KOPT-K1 (cell line): ENCODE data around the gene MRPS34.

Source experiments
- H3K27ac ChIP-seq: fragments of 200-600 bp; sonication (generic); 2 replicates; pipeline ENCODE4 v1.5.1; 2016; ENCODE audit warnings: antibody characterized with exemption, mild to moderate bottlenecking, low read depth, low read length; ENCODE audit not compliant: poor library complexity, severe bottlenecking
- H3K36me3 ChIP-seq: fragments of 200-600 bp; sonication (generic); 2 replicates; pipeline ENCODE4 v1.5.1; 2017; ENCODE audit warnings: antibody characterized with exemption, mild to moderate bottlenecking, low read length, moderate library complexity; ENCODE audit not compliant: insufficient read depth
- H3K9me3 ChIP-seq: fragments of 200-600 bp; sonication (generic); 2 replicates; pipeline ENCODE4 v1.5.1; 2017; ENCODE audit warnings: antibody characterized with exemption, low read length, mild to moderate bottlenecking; ENCODE audit not compliant: insufficient read depth, poor library complexity, severe bottlenecking

The MRPS34 gene

DNA sequence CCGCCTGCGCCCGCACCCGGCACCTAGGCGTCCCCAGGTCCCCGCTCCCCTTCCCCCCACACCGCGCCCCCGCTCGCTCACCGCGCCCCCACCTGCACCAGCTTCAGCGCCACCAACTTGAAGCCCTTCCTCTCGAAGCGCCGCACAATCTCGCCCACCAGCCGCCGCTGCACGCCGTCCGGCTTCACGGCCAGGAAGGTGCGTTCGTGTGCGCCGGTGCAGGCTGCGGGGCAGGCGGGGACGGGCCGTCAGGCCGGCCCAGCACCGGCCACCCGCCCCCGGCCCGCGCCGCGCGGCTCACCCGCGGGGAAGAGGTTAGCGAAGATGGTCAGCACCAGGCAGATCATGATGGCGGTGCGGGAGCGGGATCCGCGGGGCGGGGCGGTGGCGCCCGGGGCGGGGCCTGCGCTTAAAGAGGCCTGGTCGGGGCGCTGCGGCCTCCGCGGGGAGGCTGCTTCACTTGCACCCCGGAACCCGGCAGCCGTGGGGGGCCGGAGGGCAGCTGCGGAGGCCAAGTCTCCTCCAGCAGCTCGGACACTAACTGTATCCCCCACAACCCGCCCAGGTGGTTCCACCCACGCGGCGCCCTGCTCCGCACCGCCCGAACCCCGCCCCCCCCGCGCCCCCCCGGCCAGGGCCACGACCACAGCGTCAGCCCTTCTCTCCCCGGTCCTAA lies 1.6 kb downstream of the MRPS34 start, which contains the start of gene NME3:
Gene NME3 (minus strand): TSS at position 356 of the 676 bp plus-strand sequence. CDS start 9 bp downstream, at position 347.
- Histone ChIP-seq H3K27ac (peak within 1 kb of the TSS; percentile 85), H3K9me3 (no peaks in the 10 kb centered on the region), H3K36me3 (peaks cover 52% of the 10 kb centered on the region; the same call in 1 of the 2 replicates)

DNA sequence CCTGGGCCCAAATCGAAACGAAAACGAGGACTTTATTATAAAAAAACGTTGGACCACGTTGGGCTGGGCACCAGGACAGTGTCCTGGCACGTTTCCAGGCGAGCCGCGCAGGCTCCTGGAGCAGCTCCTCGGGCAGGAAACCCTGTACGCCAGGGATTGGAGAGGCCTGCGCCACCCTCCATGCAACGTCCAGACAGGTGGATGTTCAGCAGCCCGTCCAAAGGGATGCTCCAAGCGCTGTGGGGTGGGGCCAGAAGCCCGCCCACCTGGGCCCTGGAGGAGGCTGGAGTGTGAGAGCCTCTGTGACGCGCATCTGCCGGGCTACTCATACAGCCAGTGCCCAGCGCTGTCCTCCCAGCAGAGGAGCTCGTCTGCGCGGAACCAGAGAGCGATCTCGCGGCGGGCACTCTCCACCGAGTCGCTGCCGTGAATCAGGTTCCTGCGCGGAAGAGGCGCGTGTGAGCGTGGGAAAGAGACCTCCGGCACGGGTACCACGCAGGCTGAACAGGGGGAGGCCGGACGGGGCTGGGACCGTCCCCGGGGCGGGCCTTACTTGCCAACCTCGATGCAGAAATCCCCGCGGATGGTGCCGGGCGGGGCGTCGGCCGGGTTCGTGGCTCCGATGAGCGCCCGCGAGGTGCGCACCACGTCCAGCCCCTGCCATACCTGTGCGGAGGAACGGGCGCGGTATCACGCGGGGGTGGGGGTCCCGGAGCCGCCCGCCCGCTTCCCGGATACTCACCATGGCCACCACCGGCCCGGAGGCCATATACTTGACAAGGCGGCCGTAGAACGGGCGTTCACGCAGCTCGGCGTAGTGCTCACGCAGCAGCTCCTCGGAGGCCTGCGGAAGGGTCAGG lies 2.4 kb downstream of the MRPS34 start:
- peaks cover 53% of the 10 kb centered on the region; the same call in 1 of the 2 replicates for H3K36me3 ChIP-seq
- no peaks in the 10 kb centered on the region for H3K9me3 ChIP-seq
- H3K27ac ChIP-seq = peak overlapping the region; percentile 85

DNA sequence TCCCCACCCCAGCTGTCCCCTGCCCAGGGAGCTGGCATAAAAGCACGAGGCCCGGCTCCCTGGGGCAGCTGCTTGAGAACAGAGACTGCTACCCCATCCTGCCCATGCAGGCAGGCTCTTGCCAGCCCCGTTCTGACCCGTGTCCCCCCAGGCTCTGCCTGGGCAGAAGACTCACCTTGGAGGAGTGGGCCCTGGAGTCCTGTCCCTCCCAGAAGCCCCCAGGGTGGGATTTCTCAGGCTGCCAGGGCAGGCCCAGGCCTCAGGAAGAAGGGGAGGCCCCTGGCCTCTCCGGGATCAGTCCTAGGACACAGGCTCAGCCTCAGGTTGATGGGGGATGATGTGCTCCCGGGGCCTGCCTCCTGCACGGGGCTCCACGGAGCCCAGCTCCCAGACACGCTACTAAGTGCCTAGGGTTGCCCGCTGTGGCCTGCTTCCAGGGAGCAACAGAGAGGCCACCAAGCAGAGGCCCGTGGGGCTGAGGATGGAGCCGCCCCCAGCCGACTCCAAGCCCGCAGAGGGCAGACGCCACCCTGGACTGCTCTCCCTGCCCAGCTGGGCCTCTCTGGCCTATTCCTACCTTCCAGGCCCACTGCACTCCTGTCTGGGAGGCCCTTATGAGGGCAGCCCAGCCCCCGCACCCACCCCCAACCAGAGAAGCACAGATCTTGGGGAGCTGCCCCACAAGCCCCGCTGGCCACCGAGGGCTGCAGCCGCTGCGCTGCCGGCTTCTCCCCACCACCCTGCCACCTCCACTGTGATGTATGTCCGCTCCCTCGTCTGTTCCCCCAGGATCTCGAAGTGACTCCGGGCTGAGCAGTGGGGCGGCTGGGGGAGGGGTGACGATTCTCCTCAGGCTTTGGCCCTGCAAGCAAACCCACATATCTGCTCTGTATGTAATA lies 3.3 kb downstream of the MRPS34 start:
- Histone ChIP-seq H3K36me3 (peaks cover 58% of the 10 kb centered on the region), H3K9me3 (no peaks in the 10 kb centered on the region), H3K27ac (no peak overlapping the region)

DNA sequence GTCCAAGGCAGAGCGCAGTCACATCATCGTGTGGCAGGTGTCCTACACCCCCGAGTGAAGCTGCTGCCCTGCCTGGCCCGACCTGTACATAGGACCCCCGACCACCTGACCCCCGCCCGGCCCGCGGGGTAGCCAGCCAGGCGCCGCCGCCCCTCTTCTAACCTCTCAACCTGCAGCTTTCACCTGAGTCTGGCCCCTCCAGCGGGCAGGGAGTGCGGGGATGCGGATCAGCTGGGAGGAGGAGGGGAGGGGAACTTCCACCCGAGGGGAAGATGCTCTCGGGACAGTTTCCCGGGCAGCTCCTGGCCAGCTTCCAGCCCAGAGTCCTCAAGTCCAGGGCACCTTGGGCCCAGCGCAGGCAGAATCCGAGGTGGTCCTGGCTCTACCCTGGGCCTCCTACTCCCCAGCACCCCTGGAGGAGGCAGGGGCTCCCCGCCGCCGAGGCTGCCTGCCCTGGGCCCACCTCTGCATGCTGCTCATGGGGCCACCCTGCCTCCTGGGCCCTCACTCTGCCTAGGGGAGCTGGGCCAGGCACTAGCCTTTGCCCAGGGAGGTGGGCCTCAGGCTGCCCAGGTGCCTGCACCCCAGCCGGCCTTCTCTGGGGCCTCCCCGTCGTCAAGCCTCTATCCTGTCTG lies 4.0 kb downstream of the MRPS34 start:
- Histone ChIP-seq H3K27ac (no peak overlapping the region), H3K36me3 (peaks cover 65% of the 10 kb centered on the region), H3K9me3 (no peaks in the 10 kb centered on the region)

DNA sequence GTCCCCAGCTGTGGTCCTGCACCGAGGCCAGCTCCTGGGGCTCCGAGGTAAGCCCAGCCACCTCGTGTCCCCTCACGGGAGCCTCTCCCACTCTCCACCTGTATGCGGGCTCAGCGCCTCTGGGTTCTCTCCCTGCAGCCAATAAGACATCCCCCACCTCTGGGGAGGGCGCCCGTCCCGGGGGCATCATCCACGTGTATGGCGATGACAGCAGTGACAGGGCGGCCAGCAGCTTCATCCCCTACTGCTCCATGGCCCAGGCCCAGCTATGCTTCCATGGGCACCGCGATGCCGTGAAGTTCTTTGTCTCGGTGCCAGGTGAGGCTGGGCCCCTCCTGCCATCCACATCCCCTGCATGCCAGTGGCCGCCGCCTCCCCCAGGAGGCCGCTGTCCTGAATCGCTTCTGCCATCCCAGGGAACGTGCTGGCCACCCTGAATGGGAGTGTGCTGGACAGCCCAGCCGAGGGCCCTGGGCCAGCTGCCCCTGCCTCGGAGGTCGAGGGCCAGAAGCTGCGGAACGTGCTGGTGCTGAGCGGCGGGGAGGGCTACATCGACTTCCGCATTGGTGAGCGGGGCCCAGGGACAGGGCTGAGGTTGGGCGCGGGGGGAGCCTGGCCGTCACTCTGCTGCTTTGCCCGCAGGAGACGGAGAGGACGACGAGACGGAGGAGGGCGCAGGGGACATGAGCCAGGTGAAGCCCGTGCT lies 4.7 kb downstream of the MRPS34 start:
- Histone ChIP-seq H3K9me3 (no peaks in the 10 kb centered on the region), H3K27ac (no peak overlapping the region), H3K36me3 (peaks cover 70% of the 10 kb centered on the region)

DNA sequence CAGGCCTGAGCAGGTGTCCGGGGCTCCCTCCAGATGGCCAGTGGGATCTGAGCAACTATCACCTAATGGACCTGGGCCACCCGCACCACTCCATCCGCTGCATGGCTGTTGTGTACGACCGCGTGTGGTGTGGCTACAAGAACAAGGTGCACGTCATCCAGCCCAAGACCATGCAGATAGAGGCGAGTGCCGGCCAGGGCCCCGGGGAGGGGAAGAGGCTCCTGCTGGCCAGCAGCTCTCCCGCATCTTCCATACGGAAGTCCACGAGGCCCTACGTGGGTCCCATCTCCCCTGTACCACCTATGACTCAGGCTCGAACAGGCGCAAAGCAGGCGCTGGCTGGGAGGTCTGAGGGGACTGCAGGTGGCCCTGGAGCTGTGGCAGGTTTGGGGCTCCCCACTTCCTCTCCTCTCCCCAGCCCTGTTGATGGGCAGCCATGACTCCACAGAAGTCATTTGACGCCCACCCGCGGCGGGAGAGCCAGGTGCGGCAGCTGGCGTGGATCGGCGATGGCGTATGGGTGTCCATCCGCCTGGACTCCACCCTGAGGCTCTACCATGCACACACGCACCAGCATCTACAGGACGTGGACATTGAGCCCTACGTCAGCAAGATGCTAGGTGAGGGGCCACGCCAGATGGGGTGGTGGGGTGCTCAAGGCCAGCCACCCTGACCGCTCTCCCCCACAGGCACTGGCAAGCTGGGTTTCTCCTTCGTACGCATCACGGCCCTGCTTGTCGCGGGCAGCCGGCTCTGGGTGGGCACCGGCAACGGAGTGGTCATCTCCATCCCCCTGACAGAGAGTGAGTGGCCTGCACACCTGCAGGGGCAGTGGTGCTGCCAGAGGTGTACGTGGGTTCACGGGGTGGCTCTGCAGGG lies 5.6 kb downstream of the MRPS34 start:
- H3K36me3 ChIP-seq = peaks cover 78% of the 10 kb centered on the region
- no peak overlapping the region for H3K27ac ChIP-seq
- no peaks in the 10 kb centered on the region for H3K9me3 ChIP-seq

DNA sequence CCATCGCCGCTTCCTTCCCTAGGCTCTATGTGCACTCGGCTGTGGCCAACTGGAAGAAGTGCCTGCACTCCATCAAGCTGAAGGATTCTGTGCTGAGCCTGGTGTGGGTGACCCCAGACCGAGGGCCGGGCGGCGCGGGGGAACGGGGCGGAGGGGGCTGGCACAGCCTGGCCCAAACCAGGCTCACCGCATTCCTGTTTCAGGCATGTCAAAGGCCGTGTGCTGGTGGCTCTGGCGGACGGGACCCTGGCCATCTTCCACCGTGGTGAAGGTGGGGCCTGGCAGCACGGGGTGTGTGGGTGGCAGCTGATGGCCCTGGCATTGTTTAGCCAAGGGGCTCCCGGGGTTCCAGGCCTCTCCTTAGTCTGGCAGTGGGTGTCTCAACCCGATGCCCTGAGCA lies 6.2 kb downstream of the MRPS34 start:
- peaks cover 85% of the 10 kb centered on the region for H3K36me3 ChIP-seq
- no peaks in the 10 kb centered on the region for H3K9me3 ChIP-seq
- no peak overlapping the region for H3K27ac ChIP-seq

DNA sequence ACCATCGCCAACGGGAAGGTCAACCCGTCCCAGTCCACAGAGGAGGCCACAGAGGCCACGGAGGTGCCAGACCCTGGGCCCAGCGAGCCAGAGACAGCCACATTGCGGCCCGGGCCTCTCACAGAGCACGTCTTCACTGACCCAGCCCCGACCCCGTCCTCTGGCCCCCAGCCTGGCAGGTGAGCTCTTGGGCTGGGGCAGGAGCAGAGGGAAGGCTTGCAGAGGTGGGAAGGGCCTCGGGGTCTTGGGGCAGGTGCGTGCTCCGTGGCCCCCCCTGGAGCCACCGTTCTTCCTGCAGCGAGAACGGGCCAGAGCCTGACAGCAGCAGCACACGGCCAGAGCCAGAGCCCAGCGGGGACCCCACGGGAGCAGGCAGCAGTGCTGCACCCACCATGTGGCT lies 6.7 kb downstream of the MRPS34 start:
- Histone ChIP-seq H3K36me3 (peaks cover 88% of the 10 kb centered on the region), H3K9me3 (no peaks in the 10 kb centered on the region), H3K27ac (no peak overlapping the region)

DNA sequence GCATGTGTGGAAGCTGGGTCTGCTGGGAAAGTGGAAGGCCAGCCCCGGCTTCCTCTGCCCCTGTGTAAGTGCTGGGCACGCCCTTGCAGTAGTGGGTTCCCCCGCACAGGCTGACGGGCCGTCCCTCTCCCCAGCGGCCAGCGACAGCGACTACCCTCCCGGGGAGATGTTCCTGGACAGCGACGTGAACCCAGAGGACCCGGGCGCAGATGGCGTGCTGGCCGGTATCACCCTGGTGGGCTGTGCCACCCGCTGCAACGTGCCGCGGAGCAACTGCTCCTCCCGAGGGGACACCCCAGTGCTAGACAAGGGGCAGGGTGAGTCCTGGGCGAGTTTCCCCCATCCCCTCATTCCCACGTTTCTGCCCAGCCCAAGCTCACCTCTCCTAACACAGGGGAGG lies 7.1 kb downstream of the MRPS34 start:
- H3K27ac ChIP-seq = no peak overlapping the region
- peaks cover 92% of the 10 kb centered on the region for H3K36me3 ChIP-seq
- H3K9me3 ChIP-seq = no peaks in the 10 kb centered on the region

DNA sequence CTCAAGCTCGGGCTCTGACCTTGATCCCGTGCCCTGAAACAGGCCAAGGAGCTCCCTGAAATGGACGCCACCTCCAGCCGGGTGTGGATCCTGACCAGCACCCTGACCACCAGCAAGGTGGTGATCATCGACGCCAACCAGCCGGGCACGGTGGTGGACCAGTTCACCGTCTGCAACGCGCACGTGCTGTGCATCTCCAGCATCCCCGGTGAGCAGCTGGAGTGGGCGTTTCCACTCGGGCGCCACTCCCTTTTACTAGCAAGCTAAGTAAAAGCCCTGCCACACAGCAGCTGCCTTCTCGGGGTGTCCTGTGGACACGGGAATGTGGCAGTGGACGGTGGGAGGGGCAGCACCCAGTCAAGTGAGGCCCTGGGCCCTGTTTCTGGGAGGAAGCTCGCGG lies 8.0 kb downstream of the MRPS34 start:
- no peak overlapping the region for H3K27ac ChIP-seq
- H3K9me3 ChIP-seq = no peaks in the 10 kb centered on the region
- peaks cover 94% of the 10 kb centered on the region for H3K36me3 ChIP-seq

DNA sequence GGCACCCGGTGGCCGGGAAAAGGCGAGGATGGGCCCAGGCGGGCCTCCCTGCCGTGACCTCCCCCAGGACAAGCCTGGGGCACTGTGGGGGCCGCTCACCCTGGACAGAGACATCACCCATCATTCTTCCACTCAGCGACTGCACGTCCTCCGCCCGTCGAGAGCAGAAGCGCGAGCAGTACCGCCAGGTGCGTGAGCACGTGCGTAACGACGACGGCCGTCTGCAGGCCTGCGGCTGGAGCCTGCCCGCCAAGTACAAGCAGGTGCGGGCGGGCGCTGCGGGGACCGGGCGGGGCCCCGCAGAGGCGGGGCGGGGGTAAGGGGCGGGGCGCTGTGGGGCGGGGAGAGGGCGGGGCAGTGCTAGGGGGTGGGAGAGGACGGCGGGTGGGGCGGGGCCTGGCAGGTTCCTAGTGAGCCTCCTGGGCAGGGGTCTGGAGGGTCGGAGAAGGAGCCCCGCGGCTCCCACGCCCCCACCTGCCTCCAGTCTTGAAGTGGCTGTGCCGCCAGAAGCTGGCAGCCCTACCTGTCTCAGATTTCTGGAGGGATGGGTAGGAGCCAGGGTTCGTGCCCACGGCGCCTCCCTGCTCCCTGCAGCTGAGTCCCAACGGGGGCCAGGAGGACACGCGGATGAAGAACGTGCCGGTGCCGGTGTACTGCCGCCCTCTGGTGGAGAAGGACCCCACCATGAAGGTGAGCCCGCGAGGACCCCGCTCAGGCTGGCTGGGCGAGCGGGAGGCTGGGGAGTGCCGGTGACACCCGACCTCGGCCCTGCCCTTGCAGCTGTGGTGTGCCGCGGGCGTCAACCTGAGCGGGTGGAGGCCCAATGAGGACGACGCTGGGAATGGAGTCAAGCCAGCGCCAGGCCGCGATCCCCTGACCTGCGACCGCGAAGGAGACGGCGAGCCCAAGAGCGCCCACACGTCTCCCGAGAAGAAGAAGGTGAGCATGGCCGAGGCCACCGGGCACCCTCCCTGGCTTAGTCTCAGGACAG lies 9.1 kb downstream of the MRPS34 start:
- H3K9me3 ChIP-seq = no peaks in the 10 kb centered on the region
- no peak overlapping the region for H3K27ac ChIP-seq
- H3K36me3 ChIP-seq = peaks cover 91% of the 10 kb centered on the region

DNA sequence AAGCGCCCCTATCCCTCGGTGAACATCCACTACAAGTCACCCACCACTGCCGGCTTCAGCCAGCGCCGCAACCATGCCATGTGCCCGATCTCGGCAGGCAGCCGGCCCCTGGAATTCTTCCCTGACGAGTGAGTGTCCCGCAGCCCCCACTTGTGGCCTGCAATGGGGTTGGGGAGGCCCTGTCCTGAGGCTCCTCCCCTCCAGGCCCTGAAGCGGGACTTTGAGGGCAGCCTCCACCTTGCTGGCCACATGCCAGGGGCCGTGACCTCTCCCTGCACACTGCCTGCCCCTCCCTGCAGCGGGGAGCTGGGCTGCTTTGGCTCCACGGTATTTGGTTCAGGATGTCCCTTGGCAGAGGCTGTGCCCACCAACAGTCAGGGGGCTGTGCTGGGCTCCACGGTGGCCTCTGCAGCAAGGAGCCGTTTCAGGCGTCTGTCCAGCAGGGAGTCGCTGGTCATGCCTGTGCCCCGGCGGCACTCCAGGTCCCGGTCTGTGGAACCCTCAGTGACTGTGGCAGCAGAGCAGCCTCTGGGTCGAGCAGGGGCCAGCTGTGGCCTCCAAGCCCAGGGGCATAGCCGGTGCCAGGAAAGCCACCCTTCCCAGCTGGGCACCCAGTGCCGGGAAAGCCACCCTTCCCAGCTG lies 9.9 kb downstream of the MRPS34 start:
- Histone ChIP-seq H3K27ac (no peak overlapping the region), H3K9me3 (no peaks in the 10 kb centered on the region), H3K36me3 (peaks cover 86% of the 10 kb centered on the region)
